HepG2 (cell line): Measurements from ENCODE around the gene KANSL3. TPM values are rescaled to one million over a fixed set of nuclear protein-coding genes. Genes with fewer than 3 reads are reported as not detected.

Source experiments
- ARID2 ChIP-seq: sonication (generic); formaldehyde crosslinking; IDR thresholded peaks from 2 replicates; pipeline ENCODE4 v1.8.1; 2022; ENCODE audit warnings: mild to moderate bottlenecking, missing genetic modification reagents, borderline replicate concordance
- EED ChIP-seq: sonication (generic); formaldehyde crosslinking; IDR thresholded peaks from 2 replicates; pipeline ENCODE4 v1.5.0; 2020; ENCODE audit warnings: mild to moderate bottlenecking, missing genetic modification reagents
- ETV6 ChIP-seq: sonication (generic); formaldehyde crosslinking; conservative IDR thresholded peaks from 2 replicates; pipeline ENCODE4 v1.4.0; 2020; ENCODE audit warnings: missing genetic modification reagents
- HDAC6 ChIP-seq: fragments of 200-600 bp; sonication (generic); IDR thresholded peaks from 2 replicates; pipeline ENCODE4 v1.7.0; 2017; ENCODE audit warnings: mild to moderate bottlenecking, antibody characterized with exemption, low read length, low read depth
- IRX3 ChIP-seq: sonication (generic); formaldehyde crosslinking; IDR thresholded peaks from 2 replicates; pipeline ENCODE4 v1.8.1; 2023; ENCODE audit warnings: mild to moderate bottlenecking, low read depth, missing genetic modification reagents, borderline replicate concordance
- KMT2A ChIP-seq: sonication (generic); formaldehyde crosslinking; IDR thresholded peaks from 2 replicates; pipeline ENCODE4 v1.4.0; 2020; ENCODE audit warnings: missing genetic modification reagents
- RFXANK ChIP-seq: IDR thresholded peaks from 2 replicates; pipeline ENCODE4 v1.6.1; 2016
- SAP130 ChIP-seq: IDR thresholded peaks from 2 replicates; pipeline ENCODE4 v1.6.1; 2016; ENCODE audit warnings: low read depth
- SCMH1 ChIP-seq: sonication (generic); formaldehyde crosslinking; IDR thresholded peaks from 2 replicates; pipeline ENCODE4 v1.9.0; 2021; ENCODE audit warnings: missing genetic modification reagents, mild to moderate bottlenecking, borderline replicate concordance
- SETDB1 ChIP-seq: sonication (generic); formaldehyde crosslinking; IDR thresholded peaks from 2 replicates; pipeline ENCODE4 v1.5.1; 2020; ENCODE audit warnings: missing genetic modification reagents, mild to moderate bottlenecking, borderline replicate concordance
- ZNF777 ChIP-seq: sonication (generic); formaldehyde crosslinking; IDR thresholded peaks from 2 replicates; pipeline ENCODE4 v1.4.0; 2020; ENCODE audit warnings: missing genetic modification reagents
- ZNF816 ChIP-seq: sonication (generic); formaldehyde crosslinking; IDR thresholded peaks from 2 replicates; pipeline ENCODE4 v1.8.0; 2022; ENCODE audit warnings: missing genetic modification reagents, mild to moderate bottlenecking, borderline replicate concordance
- ZZZ3 ChIP-seq: sonication (generic); formaldehyde crosslinking; IDR thresholded peaks from 2 replicates; pipeline ENCODE4 v1.4.0; 2020; ENCODE audit warnings: missing genetic modification reagents, mild to moderate bottlenecking, borderline replicate concordance
- polyA plus RNA-seq, 8 experiments: library from polyadenylated mRNA; depleted of rRNA in 3 of 8; stranded (reverse) in 7 of 8; unstranded in 1 of 8; fragments of >200 nt; fragmentation: Illumina TruSeq in 4 of 8; extraction: Trizol in 4 of 8; gene quantifications; 2 replicates each; pipeline versions ENCODE4 v1.2.1 to v1.2.3, GENCODE V29; 2011 to 2016; ENCODE audit warnings: low read depth in 4 of 8, missing spikeins in 1 of 8, mixed read lengths in 1 of 8; ENCODE audit not compliant: insufficient read depth in 1 of 8
- total RNA-seq, 5 experiments: library from RNA; depleted of rRNA; stranded (reverse); fragments of >200 nt; fragmentation: Illumina TruSeq; extraction: Trizol; gene quantifications; 2 replicates each; pipeline ENCODE4 v1.2.3, GENCODE V29; 2016; ENCODE audit warnings: low read depth in 1 of 5
- TF ChIP-seq, protein P1 (sequence below): sonication (generic); formaldehyde crosslinking; conservative IDR thresholded peaks from 2 replicates; pipeline ENCODE4 v1.8.0; 2022; ENCODE audit warnings: mild to moderate bottlenecking, moderate library complexity, missing genetic modification reagents
- TF ChIP-seq, protein P2 (sequence below): sonication (generic); formaldehyde crosslinking; IDR thresholded peaks from 2 replicates; pipeline ENCODE4 v1.5.1; 2020; ENCODE audit warnings: missing genetic modification reagents, mild to moderate bottlenecking, borderline replicate concordance
- TF ChIP-seq, protein P3 (sequence below): sonication (generic); formaldehyde crosslinking; IDR thresholded peaks from 2 replicates; pipeline ENCODE4 v1.4.0; 2020; ENCODE audit warnings: missing genetic modification reagents
- TF ChIP-seq, protein P4 (sequence below): sonication (generic); formaldehyde crosslinking; IDR thresholded peaks from 2 replicates; pipeline ENCODE4 v1.5.1; 2020; ENCODE audit warnings: missing genetic modification reagents, mild to moderate bottlenecking, borderline replicate concordance

Gene KANSL3
- total and polyA plus RNA-seq, 2 of the 13 experiments (the other 11 are each of a cell fraction or from before 2014, with no cell fraction given): 20.8 to 37.3 TPM

DNA sequence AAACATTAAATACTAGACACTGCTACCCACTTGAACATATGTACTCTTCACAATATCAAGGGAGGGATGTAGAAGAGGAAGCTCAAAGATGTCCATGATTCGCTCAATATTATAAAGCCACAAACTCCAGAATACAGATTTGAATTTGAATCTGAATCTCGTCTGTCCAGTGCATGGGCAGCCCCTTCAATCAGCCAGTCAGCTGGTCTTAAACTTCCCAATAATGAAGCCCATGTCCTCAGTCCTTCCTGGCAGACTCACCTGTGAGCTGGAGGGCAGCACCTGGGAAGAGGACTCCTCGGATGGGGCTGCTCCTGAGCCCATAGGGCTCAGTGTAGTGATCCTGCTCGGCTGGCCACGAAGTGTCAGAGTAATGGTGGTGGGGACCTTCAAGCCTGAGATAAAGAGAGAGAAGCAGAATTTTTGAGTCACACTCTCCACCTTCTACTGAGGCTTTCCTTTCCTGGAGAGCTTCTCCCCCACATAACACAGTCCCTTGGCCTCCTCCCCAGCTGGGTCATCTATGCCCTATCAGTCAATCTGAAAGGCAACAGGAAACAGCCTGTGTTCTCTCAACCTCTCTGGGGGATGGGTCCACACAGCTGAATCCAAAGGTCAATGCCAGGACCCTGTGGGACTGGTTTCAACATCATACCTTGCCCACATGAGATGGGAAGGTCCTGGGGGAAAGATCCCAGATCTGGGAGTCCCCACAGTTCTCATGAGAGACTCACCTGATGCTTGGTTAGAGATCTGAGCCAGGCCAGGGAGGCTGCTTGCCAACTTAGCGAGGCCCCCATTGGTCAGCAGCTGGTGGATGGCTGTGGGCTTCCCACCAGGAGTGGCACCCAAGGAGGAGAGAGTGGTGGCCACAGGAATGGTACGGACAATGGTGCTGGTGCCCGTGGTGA is 36.5 kb downstream of the KANSL3 start (continued):
- TF ChIP-seq, protein P1, sequence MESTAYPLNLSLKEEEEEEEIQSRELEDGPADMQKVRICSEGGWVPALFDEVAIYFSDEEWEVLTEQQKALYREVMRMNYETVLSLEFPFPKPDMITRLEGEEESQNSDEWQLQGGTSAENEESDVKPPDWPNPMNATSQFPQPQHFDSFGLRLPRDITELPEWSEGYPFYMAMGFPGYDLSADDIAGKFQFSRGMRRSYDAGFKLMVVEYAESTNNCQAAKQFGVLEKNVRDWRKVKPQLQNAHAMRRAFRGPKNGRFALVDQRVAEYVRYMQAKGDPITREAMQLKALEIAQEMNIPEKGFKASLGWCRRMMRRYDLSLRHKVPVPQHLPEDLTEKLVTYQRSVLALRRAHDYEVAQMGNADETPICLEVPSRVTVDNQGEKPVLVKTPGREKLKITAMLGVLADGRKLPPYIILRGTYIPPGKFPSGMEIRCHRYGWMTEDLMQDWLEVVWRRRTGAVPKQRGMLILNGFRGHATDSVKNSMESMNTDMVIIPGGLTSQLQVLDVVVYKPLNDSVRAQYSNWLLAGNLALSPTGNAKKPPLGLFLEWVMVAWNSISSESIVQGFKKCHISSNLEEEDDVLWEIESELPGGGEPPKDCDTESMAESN (CRISPR knock-in tag): peak; percentile 60
- TF ChIP-seq RFXANK (CRISPR knock-in tag): no peak
- TF ChIP-seq ZNF777 (CRISPR knock-in tag): no peak
- no peak; the same call in 1 of the 2 replicates for TF ChIP-seq ARID2 (CRISPR knock-in tag)
- no peak for TF ChIP-seq IRX3 (CRISPR knock-in tag)
- no peak for TF ChIP-seq SCMH1
- TF ChIP-seq, protein P2, sequence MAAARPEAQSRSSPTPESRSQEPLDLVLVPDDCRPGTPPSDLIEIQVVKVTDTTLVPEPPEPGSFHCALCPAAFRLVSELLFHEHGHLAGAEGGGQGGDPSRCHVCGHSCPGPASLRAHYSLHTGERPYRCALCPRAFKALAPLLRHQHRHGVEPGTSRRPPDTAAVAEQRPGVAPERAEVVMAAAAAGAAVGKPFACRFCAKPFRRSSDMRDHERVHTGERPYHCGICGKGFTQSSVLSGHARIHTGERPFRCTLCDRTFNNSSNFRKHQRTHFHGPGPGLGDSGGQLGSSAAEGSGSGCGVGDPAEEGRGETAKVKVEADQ (CRISPR knock-in tag): no peak
- TF ChIP-seq, protein P3, sequence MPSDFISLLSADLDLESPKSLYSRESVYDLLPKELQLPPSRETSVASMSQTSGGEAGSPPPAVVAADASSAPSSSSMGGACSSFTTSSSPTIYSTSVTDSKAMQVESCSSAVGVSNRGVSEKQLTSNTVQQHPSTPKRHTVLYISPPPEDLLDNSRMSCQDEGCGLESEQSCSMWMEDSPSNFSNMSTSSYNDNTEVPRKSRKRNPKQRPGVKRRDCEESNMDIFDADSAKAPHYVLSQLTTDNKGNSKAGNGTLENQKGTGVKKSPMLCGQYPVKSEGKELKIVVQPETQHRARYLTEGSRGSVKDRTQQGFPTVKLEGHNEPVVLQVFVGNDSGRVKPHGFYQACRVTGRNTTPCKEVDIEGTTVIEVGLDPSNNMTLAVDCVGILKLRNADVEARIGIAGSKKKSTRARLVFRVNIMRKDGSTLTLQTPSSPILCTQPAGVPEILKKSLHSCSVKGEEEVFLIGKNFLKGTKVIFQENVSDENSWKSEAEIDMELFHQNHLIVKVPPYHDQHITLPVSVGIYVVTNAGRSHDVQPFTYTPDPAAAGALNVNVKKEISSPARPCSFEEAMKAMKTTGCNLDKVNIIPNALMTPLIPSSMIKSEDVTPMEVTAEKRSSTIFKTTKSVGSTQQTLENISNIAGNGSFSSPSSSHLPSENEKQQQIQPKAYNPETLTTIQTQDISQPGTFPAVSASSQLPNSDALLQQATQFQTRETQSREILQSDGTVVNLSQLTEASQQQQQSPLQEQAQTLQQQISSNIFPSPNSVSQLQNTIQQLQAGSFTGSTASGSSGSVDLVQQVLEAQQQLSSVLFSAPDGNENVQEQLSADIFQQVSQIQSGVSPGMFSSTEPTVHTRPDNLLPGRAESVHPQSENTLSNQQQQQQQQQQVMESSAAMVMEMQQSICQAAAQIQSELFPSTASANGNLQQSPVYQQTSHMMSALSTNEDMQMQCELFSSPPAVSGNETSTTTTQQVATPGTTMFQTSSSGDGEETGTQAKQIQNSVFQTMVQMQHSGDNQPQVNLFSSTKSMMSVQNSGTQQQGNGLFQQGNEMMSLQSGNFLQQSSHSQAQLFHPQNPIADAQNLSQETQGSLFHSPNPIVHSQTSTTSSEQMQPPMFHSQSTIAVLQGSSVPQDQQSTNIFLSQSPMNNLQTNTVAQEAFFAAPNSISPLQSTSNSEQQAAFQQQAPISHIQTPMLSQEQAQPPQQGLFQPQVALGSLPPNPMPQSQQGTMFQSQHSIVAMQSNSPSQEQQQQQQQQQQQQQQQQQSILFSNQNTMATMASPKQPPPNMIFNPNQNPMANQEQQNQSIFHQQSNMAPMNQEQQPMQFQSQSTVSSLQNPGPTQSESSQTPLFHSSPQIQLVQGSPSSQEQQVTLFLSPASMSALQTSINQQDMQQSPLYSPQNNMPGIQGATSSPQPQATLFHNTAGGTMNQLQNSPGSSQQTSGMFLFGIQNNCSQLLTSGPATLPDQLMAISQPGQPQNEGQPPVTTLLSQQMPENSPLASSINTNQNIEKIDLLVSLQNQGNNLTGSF (CRISPR knock-in tag): no peak
- no peak for TF ChIP-seq HDAC6
- no peak for TF ChIP-seq EED
- peak; percentile 28; the same call in 1 of the 2 replicates for TF ChIP-seq ETV6 (CRISPR knock-in tag)
- no peak; the same call in 1 of the 2 replicates for TF ChIP-seq ZZZ3
- peak; percentile 96 for TF ChIP-seq SAP130 (CRISPR knock-in tag)
- TF ChIP-seq, protein P4, sequence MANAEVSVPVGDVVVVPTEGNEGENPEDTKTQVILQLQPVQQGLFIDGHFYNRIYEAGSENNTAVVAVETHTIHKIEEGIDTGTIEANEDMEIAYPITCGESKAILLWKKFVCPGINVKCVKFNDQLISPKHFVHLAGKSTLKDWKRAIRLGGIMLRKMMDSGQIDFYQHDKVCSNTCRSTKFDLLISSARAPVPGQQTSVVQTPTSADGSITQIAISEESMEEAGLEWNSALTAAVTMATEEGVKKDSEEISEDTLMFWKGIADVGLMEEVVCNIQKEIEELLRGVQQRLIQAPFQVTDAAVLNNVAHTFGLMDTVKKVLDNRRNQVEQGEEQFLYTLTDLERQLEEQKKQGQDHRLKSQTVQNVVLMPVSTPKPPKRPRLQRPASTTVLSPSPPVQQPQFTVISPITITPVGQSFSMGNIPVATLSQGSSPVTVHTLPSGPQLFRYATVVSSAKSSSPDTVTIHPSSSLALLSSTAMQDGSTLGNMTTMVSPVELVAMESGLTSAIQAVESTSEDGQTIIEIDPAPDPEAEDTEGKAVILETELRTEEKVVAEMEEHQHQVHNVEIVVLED (CRISPR knock-in tag): 0 out of 2 replicates have a peak, but pooled peaks have one; percentile 13
- 0 out of 2 replicates have a peak, but pooled peaks have one; percentile 38 for TF ChIP-seq ZNF816 (CRISPR knock-in tag)
- no peak; the same call in 1 of the 2 replicates for TF ChIP-seq KMT2A (CRISPR knock-in tag)
- TF ChIP-seq SETDB1: no peak
